Endothelial cell of umbilical vein (primary cell): ENCODE results near the gene PTGDR2. TPM values are rescaled to one million over a fixed set of nuclear protein-coding genes. Genes with fewer than 3 reads are reported as not detected.

ENCODE experiments used
- BruUV-seq: library from RNA; stranded (reverse); fragments of 400-500 nt; replicated peaks from 2 replicates; lab custom pipeline; 2021; lab: Mats Ljungman, UMichigan
- CTCF ChIA-PET: fragments of 300-600, 350-600 bp; sonication (Branson Sonifier 250); formaldehyde crosslinking; loops from one replicate; lab custom pipeline; 2021; ENCODE audit warnings: antibody characterized with exemption, inconsistent platforms; lab: Charles Lee
- POLR2A ChIA-PET: fragments of 300-600, 350-600 bp; sonication (Branson Sonifier 250); formaldehyde crosslinking; loops from one replicate; lab custom pipeline; 2021; ENCODE audit warnings: antibody characterized with exemption, inconsistent platforms; lab: Charles Lee
- DNase-seq: peaks from one replicate; pipeline ENCODE4 v3.0.0-alpha.2; 2011; ENCODE audit warnings: low read depth, low spot score
- FAIRE-seq: peaks from 2 replicates; lab custom pipeline; 2011; peaks lifted over from hg19 to GRCh38; lab: Jason Lieb, UNC
- H2AFZ ChIP-seq: 2 replicates; pipeline ENCODE4 v1.6.0; 2012; ENCODE audit warnings: low read depth, low read length, control low read depth, inconsistent platforms
- H3K27ac ChIP-seq: 2 replicates; pipeline ENCODE4 v1.5.1; 2011; ENCODE audit warnings: low read depth, mild to moderate bottlenecking, control low read depth, low read length, moderate library complexity; ENCODE audit not compliant: insufficient read depth
- H3K27me3 ChIP-seq, 2 experiments: 2 replicates each; pipeline versions ENCODE4 v1.6.0 to v1.6.1; 2011; ENCODE audit warnings: low read length in 2 of 2, mixed read lengths in 1 of 2; ENCODE audit not compliant: control insufficient read depth in 2 of 2, insufficient read depth in 2 of 2
- H3K36me3 ChIP-seq, 2 experiments: 2 replicates in 1 of 2; 3 replicates in 1 of 2; pipeline ENCODE4 v1.5.1; 2011; ENCODE audit warnings: low read length in 2 of 2, mild to moderate bottlenecking in 1 of 2, moderate library complexity in 1 of 2; ENCODE audit not compliant: control insufficient read depth in 2 of 2, insufficient read depth in 2 of 2; ENCODE audit errors: extremely low read depth in 1 of 2
- H3K4me1 ChIP-seq: 3 replicates; pipeline ENCODE4 v1.5.1; 2011; ENCODE audit warnings: mild to moderate bottlenecking, low read length; ENCODE audit not compliant: control insufficient read depth, insufficient read depth; ENCODE audit errors: extremely low read depth
- H3K4me2 ChIP-seq: 2 replicates; pipeline ENCODE4 v1.6.1; 2011; ENCODE audit warnings: low read length, control low read depth, mixed read lengths; ENCODE audit not compliant: insufficient read depth
- H3K4me3 ChIP-seq, 3 experiments: fragments of 200-600 bp in 1 of 3; sonication (generic), shearing (Covaris generic) in 1 of 3; replicated peaks in 1 of 3; 2 replicates each; pipeline ENCODE4 v1.5.1; 2011 to 2016; ENCODE audit warnings: control low read depth in 3 of 3, low read length in 3 of 3, mild to moderate bottlenecking in 2 of 3, inconsistent platforms in 1 of 3, low read depth in 1 of 3, moderate library complexity in 1 of 3; ENCODE audit not compliant: insufficient read depth in 1 of 3
- H3K79me2 ChIP-seq: 2 replicates; pipeline ENCODE4 v1.6.0; 2012; ENCODE audit warnings: low read length, inconsistent platforms; ENCODE audit not compliant: control insufficient read depth, insufficient read depth
- H3K9ac ChIP-seq: replicated peaks from 2 replicates; pipeline ENCODE3; 2011; ENCODE audit warnings: low read length, control low read depth; ENCODE audit not compliant: insufficient read depth; ENCODE audit errors: extremely low read depth
- H3K9me1 ChIP-seq: replicated peaks from 3 replicates; pipeline ENCODE4 v1.6.0; 2011; ENCODE audit warnings: mild to moderate bottlenecking, low read length; ENCODE audit not compliant: control insufficient read depth, insufficient read depth; ENCODE audit errors: extremely low read depth
- H3K9me3 ChIP-seq: replicated peaks from 2 replicates; pipeline ENCODE4 v1.5.1; 2012; ENCODE audit warnings: low read length, inconsistent platforms; ENCODE audit not compliant: control insufficient read depth, insufficient read depth
- H4K20me1 ChIP-seq: replicated peaks from 2 replicates; pipeline ENCODE3; 2011; ENCODE audit warnings: mild to moderate bottlenecking, low read length; ENCODE audit not compliant: control insufficient read depth, insufficient read depth; ENCODE audit errors: extremely low read depth
- CTCF ChIP-seq, 2 donors: IDR thresholded peaks; 1 replicate in 1 of 2; 2 replicates in 1 of 2; pipeline ENCODE4 v1.5.1; 2011; ENCODE audit warnings: low read length in 2 of 2, mild to moderate bottlenecking in 2 of 2, moderate library complexity in 2 of 2, control low read depth in 1 of 2, inconsistent platforms in 1 of 2, low read depth in 1 of 2; ENCODE audit not compliant: insufficient read depth in 1 of 2; ENCODE audit errors: extremely low read depth in 1 of 2
- EZH2 ChIP-seq: IDR thresholded peaks from 2 replicates; pipeline ENCODE4 v1.6.1; 2012; ENCODE audit warnings: borderline replicate concordance, low read depth, mild to moderate bottlenecking, moderate library complexity, low read length, inconsistent platforms; ENCODE audit not compliant: severe bottlenecking
- FOS ChIP-seq: IDR thresholded peaks from 2 replicates; pipeline ENCODE4 v1.6.1; 2011; ENCODE audit warnings: mild to moderate bottlenecking, low read length, moderate library complexity, borderline replicate concordance; ENCODE audit not compliant: insufficient read depth
- GATA2 ChIP-seq: IDR thresholded peaks from 2 replicates; pipeline ENCODE4 v1.7.0; 2011; ENCODE audit warnings: low read depth, mild to moderate bottlenecking, moderate library complexity, mixed read lengths, low read length; ENCODE audit not compliant: insufficient read length, insufficient read depth
- JUN ChIP-seq: IDR thresholded peaks from 2 replicates; pipeline ENCODE4 v1.6.1; 2011; ENCODE audit warnings: borderline replicate concordance, low read depth; ENCODE audit not compliant: insufficient read length, insufficient read depth
- MAX ChIP-seq: IDR thresholded peaks from 2 replicates; pipeline ENCODE4 v1.6.1; 2011; ENCODE audit not compliant: insufficient read depth, insufficient read length
- MYC ChIP-seq: IDR thresholded peaks from one replicate; pipeline ENCODE4 v1.6.1; 2011; ENCODE audit warnings: mild to moderate bottlenecking, low read depth, low read length
- POLR2A ChIP-seq: IDR thresholded peaks from 2 replicates; pipeline ENCODE4 v1.6.1; 2012; ENCODE audit warnings: low read depth, mild to moderate bottlenecking, control low read depth, low read length
- POLR2AphosphoS5 ChIP-seq: IDR thresholded peaks from 2 replicates; pipeline ENCODE4 v1.6.1; 2012; ENCODE audit warnings: low read depth, mild to moderate bottlenecking, control low read depth, low read length, moderate library complexity; ENCODE audit not compliant: insufficient read depth
- dilution Hi-C: fragments of 300-500 bp; cut with MboI; formaldehyde crosslinking; loops from one replicate; pipeline ENCODE4 v1.15.0; 2019; ENCODE audit warnings: low sequenced_read_pairs; ENCODE audit not compliant: extremely low pct_ligation_motif_present
- intact Hi-C: fragments of 100-400 bp; cut with micrococcal nuclease; formaldehyde crosslinking; loops from one replicate; pipeline ENCODE4 v1.10.0; 2022
- polyA plus RNA-seq, 4 experiments: library from polyadenylated mRNA; depleted of rRNA in 3 of 4; stranded (reverse) in 3 of 4; unstranded in 1 of 4; fragments of >200 nt; gene quantifications; 2 replicates each; pipeline versions ENCODE4 v1.2.1 to v1.2.3, GENCODE V29; 2011 to 2012; ENCODE audit warnings: missing spikeins in 1 of 4
- total RNA-seq: library from RNA; stranded (reverse); gene quantifications from 2 replicates; pipeline ENCODE4 v1.2.3, GENCODE V29; 2021

The PTGDR2 gene
- total and polyA plus RNA-seq, 2 donors (not counting 3 experiments of a cell fraction or from before 2014, with no cell fraction given), result 0.15 TPM; not detected in 1

GRCh38 chr11:60889869-60890311, 34.1 kb upstream of the PTGDR2 start:
- Histone ChIP-seq H3K4me2 (no peak overlapping the region), H3K4me1 (peaks cover 20% of the 10 kb centered on the region), H3K9me1 (no peaks in the 10 kb centered on the region), H3K9ac (no peak overlapping the region), H3K4me3 (no peak overlapping the region), H3K9me3 (no peaks in the 10 kb centered on the region), H3K36me3 (peaks cover under 1 to 6% of the 10 kb centered on the region in 2 experiments), H2AFZ (no peak overlapping the region), H3K27ac (no peak overlapping the region), H4K20me1 (no peaks in the 10 kb centered on the region), H3K27me3 (no peaks in the 10 kb centered on the region), H3K79me2 (no peaks in the 10 kb centered on the region)
- intact Hi-C loops, result no loop called here
- DNase-seq (no peak), FAIRE-seq (peak; percentile 75)
- BruUV-seq, result no TSS peak
- ChIA-PET POLR2A (interaction anchor here (0.7 kb wide), 1 partner anchor 392 kb away, joined by 4 read pairs; no protein-coding TSS in a partner anchor), CTCF (interaction anchor here (0.8 to 9.3 kb wide), 9 partner anchors 10 to 114 kb away, joined by 3 to 607 read pairs (median 3); partner anchors contain the start of gene PTGDR2)
- TF ChIP-seq MYC (no peak), JUN (no peak), POLR2A (no peak), GATA2 (no peak), CTCF (IDR thresholded peaks at IDR 0.05; ENCODE audit: extremely low read depth in 1 of 2, insufficient read depth in 1 of 2, low read depth in 1 of 2, low read length in 2 of 2) (no peak), POLR2AphosphoS5 (no peak), EZH2 (no peak), MAX (no peak), FOS (no peak)
- dilution Hi-C loops, result no loop called here
